ENCODE results near the gene SYNDIG1. TPM values are rescaled to one million over a fixed set of nuclear protein-coding genes. Genes with fewer than 3 reads are reported as not detected.

Gene SYNDIG1
- polyA plus RNA-seq, 1 experiment: 1.7 TPM

- TF ChIP-seq, protein P1, sequence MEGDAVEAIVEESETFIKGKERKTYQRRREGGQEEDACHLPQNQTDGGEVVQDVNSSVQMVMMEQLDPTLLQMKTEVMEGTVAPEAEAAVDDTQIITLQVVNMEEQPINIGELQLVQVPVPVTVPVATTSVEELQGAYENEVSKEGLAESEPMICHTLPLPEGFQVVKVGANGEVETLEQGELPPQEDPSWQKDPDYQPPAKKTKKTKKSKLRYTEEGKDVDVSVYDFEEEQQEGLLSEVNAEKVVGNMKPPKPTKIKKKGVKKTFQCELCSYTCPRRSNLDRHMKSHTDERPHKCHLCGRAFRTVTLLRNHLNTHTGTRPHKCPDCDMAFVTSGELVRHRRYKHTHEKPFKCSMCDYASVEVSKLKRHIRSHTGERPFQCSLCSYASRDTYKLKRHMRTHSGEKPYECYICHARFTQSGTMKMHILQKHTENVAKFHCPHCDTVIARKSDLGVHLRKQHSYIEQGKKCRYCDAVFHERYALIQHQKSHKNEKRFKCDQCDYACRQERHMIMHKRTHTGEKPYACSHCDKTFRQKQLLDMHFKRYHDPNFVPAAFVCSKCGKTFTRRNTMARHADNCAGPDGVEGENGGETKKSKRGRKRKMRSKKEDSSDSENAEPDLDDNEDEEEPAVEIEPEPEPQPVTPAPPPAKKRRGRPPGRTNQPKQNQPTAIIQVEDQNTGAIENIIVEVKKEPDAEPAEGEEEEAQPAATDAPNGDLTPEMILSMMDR (IDR thresholded peaks at IDR 0.05; ENCODE audit: insufficient read depth, low read depth, low read length): no peak
- Histone ChIP-seq H3K27me3 (ENCODE audit: control insufficient read depth, insufficient read depth, low read length) (no peaks in the 10 kb centered on the region), H3K36me3 (ENCODE audit: control insufficient read depth, insufficient read depth, low read length) (no peaks in the 10 kb centered on the region), H3K4me3 (ENCODE audit: low read depth, low read length) (no peak overlapping the region)
- POLR2A ChIA-PET: no interaction called here
- DNase-seq (ENCODE audit: low read depth): no peak
- CTCF ChIA-PET: no interaction called here
Observed at GRCh38 chr20:24492698-24493097, 23.3 kb downstream of the SYNDIG1 start.

DNA sequence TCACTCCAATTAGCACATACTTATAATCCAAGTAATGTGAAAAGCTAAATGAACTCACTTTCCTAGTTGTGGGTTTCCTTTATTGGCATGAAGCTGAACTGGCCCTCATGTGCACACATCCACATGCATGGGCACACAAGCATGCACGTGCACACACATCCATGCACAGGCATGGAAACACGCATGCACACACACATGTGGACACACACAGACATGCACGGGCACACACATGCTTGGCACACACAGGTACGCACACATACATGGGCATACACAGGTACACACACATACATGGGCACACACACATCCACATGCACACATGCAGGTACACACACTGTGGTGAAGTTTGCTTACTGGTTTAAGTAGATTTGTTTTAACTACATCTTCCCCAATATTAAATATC is 23.8 kb downstream of the SYNDIG1 start:
- ChIA-PET POLR2A (no interaction called here), CTCF (no interaction called here)
- H3K36me3 ChIP-seq (ENCODE audit: control insufficient read depth, insufficient read depth, low read length): no peaks in the 10 kb centered on the region
- H3K27me3 ChIP-seq (ENCODE audit: control insufficient read depth, insufficient read depth, low read length): no peaks in the 10 kb centered on the region
- no peak for DNase-seq (ENCODE audit: low read depth)
- H3K4me3 ChIP-seq (ENCODE audit: low read depth, low read length): no peak overlapping the region
- TF ChIP-seq, protein P1 (IDR thresholded peaks at IDR 0.05; ENCODE audit: insufficient read depth, low read depth, low read length): no peak

DNA sequence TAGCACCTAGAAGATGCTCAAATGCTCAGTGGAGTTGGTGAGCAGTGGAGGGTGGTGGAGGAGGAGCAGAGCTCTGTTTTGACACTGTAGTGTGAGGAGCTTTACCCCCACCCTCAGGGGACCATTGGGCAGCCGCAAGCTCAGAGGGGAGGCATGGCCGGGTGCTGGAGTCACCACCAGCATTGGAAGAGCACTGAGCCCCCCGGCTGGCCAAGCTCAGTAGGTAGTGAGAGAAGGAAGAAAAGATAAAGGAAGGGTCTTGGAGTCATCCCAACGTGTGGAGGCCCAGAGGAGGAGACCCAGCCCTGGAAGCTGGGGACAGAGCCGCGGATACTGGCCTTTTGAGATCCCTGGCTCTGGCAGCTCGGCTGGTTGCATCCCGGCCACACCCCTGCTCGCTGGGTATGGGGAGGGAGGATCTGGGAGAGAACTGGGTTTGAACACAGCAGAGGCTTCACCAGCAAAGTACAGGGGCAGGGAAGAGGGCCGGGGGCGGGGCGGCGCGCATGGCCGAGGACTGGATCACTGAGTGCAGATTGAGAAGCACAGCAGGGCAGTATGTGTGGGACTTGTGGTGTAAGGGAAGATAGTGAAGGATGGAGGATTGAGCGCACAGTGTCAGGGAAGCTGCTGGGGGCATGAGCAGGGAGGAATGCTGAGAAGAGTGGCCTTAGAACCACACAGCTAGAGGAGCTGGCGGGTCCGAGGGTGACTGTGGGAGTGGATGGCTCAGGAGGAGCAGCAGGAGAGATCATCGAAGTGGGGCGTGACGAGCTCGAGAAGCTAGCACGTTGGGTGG is 24.4 kb downstream of the SYNDIG1 start:
- H3K36me3 ChIP-seq (ENCODE audit: control insufficient read depth, insufficient read depth, low read length): no peaks in the 10 kb centered on the region
- TF ChIP-seq, protein P1 (IDR thresholded peaks at IDR 0.05; ENCODE audit: insufficient read depth, low read depth, low read length): no peak
- DNase-seq (ENCODE audit: low read depth): no peak
- ChIA-PET CTCF (no interaction called here), POLR2A (no interaction called here)
- no peak overlapping the region for H3K4me3 ChIP-seq (ENCODE audit: low read depth, low read length)
- H3K27me3 ChIP-seq (ENCODE audit: control insufficient read depth, insufficient read depth, low read length): no peaks in the 10 kb centered on the region

DNA sequence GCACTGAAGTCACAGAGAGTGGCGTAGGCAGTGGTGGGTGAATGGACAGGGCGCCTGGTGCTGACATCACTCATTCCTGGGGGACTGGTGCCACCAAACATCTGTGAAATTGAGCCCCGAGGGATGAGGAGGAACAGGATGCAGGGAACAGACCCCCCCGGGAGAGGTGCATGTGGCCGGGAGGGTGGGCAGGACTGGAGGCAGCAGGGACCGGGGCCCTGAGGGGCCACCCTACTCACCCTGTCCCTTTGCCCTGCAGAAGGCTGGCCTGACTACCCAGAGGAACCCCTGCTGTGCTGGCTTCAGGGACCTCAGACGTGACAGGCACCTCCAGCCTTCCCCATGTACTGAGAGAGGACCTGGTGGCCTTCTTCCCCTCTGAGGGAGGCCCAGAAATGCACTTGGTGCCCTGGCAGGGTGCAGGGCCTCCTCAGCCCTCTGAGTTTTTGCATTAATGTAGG is 25.1 kb downstream of the SYNDIG1 start:
- POLR2A ChIA-PET: no interaction called here
- DNase-seq (ENCODE audit: low read depth): no peak
- CTCF ChIA-PET: no interaction called here
- TF ChIP-seq, protein P1 (IDR thresholded peaks at IDR 0.05; ENCODE audit: insufficient read depth, low read depth, low read length): no peak
- Histone ChIP-seq H3K27me3 (ENCODE audit: control insufficient read depth, insufficient read depth, low read length) (no peaks in the 10 kb centered on the region), H3K4me3 (ENCODE audit: low read depth, low read length) (no peak overlapping the region), H3K36me3 (ENCODE audit: control insufficient read depth, insufficient read depth, low read length) (no peaks in the 10 kb centered on the region)

GRCh38 chr20:24495266-24495665 is 25.8 kb downstream of the SYNDIG1 start:
- no peak overlapping the region for H3K4me3 ChIP-seq (ENCODE audit: low read depth, low read length)
- ChIA-PET CTCF (no interaction called here), POLR2A (no interaction called here)
- DNase-seq (ENCODE audit: low read depth): no peak
- TF ChIP-seq, protein P1 (IDR thresholded peaks at IDR 0.05; ENCODE audit: insufficient read depth, low read depth, low read length): no peak
- no peaks in the 10 kb centered on the region for H3K27me3 ChIP-seq (ENCODE audit: control insufficient read depth, insufficient read depth, low read length)
- H3K36me3 ChIP-seq (ENCODE audit: control insufficient read depth, insufficient read depth, low read length): no peaks in the 10 kb centered on the region

All from BJ (cell line).